HL-60 (cell line): ENCODE measurements around the gene NHP2.
A peak's percentile ranks its signal among the peaks of the same experiment; 100 is the strongest.

Experiments
- CTCF ChIP-seq: IDR thresholded peaks from one replicate; pipeline ENCODE4 v1.5.1; 2011; ENCODE audit warnings: low read length, control low read depth, inconsistent platforms; ENCODE audit not compliant: insufficient read depth
- GABPA ChIP-seq: IDR thresholded peaks from 2 replicates; pipeline ENCODE4 v1.6.1; 2012; ENCODE audit warnings: low read depth

GRCh38 chr5:178163772-178164735 is 10.4 kb upstream of the NHP2 start:
- TF ChIP-seq CTCF, result peak; percentile 98
- TF ChIP-seq GABPA, result no peak
